Measurements from ENCODE around the gene DNAJC11. TPM values are rescaled to one million over a fixed set of nuclear protein-coding genes. Genes with fewer than 3 reads are reported as not detected.
"Not testable (repeated sequence)": the region's sequence is repeated elsewhere in the genome, so short reads cannot be mapped to it uniquely, and the experiment has no call there.

DNAJC11 gene
- polyA plus RNA-seq, 1 of the 3 experiments (the other 2 are of a cell fraction), result 38.2 TPM

GRCh38 chr1:6637770-6638169, 63.8 kb downstream of the DNAJC11 start:
- Histone ChIP-seq H3K9me3 (no peaks in the 10 kb centered on the region), H3K4me1 (ENCODE audit: control insufficient read depth in 1 of 2, insufficient read depth in 2 of 2, low read depth in 1 of 2, low read length in 1 of 2) (no peaks in the 10 kb centered on the region), H3K9ac (no peak overlapping the region), H3K27me3 (ENCODE audit: insufficient read depth) (no peaks in the 10 kb centered on the region), H3K27ac (ENCODE audit: low read depth in 2 of 2, low read length in 1 of 2) (no peak overlapping the region), H3K4me3 (ENCODE audit: low read depth in 2 of 2, low read length in 1 of 2) (no peak overlapping the region), H3K36me3 (replicated peaks in 1 of 2; ENCODE audit: control insufficient read depth in 1 of 2, insufficient read depth in 2 of 2, low read length in 1 of 2) (peaks cover 6 to 70% of the 10 kb centered on the region in 2 experiments), H4K20me1 (ENCODE audit: insufficient read depth) (no peaks in the 10 kb centered on the region), H3F3A (replicated peaks; ENCODE audit: insufficient read depth) (peaks cover 5% of the 10 kb centered on the region), H2AFZ (ENCODE audit: low read depth) (no peak overlapping the region), H3K79me2 (ENCODE audit: insufficient read depth) (no peaks in the 10 kb centered on the region), H3K4me2 (no peak overlapping the region), H3K9me2 (no peaks in the 10 kb centered on the region)
- CTCF ChIA-PET, result interaction anchor here (1.1 to 1.6 kb wide), 4 partner anchors 8 to 792 kb away, joined by 3 to 12 read pairs (median 4); no protein-coding TSS in a partner anchor
- no peak for DNase-seq
- POLR2A ChIA-PET, result interaction anchor here (0.6 kb wide), 1 partner anchor 10 kb away, joined by 3 read pairs; no protein-coding TSS in a partner anchor
- no peak for TF ChIP-seq TEAD4 (IDR thresholded peaks at IDR 0.05; ENCODE audit: borderline replicate concordance, insufficient read depth)
- TF ChIP-seq RXRA (IDR thresholded peaks at IDR 0.05; ENCODE audit: borderline replicate concordance, low read depth), result no peak
- WGBS (ENCODE audit: low lambda C conversion rate), result 94% methylated on average over 9 of the region's 9 CpGs

GRCh38 chr1:6636778-6637177, 64.8 kb downstream of the DNAJC11 start:
- H3K4me2 ChIP-seq; H3K4me3 ChIP-seq (ENCODE audit: low read depth in 2 of 2, low read length in 1 of 2); H3F3A ChIP-seq (replicated peaks; ENCODE audit: insufficient read depth); POLR2A ChIA-PET; H3K27ac ChIP-seq (ENCODE audit: low read depth in 2 of 2, low read length in 1 of 2); H3K9ac ChIP-seq; H3K27me3 ChIP-seq (ENCODE audit: insufficient read depth); H3K4me1 ChIP-seq (ENCODE audit: control insufficient read depth in 1 of 2, insufficient read depth in 2 of 2, low read depth in 1 of 2, low read length in 1 of 2); H3K9me2 ChIP-seq; H2AFZ ChIP-seq (ENCODE audit: low read depth); H4K20me1 ChIP-seq (ENCODE audit: insufficient read depth); DNase-seq; H3K9me3 ChIP-seq; H3K79me2 ChIP-seq (ENCODE audit: insufficient read depth): not testable (repeated sequence)
- peaks cover 6 to 72% of the 10 kb centered on the region in 2 experiments for H3K36me3 ChIP-seq (replicated peaks in 1 of 2; ENCODE audit: control insufficient read depth in 1 of 2, insufficient read depth in 2 of 2, low read length in 1 of 2)
- CTCF ChIA-PET, result interaction anchor here (1.0 to 1.6 kb wide), 3 partner anchors 9 to 13 kb away, joined by 3 to 12 read pairs (median 4); no protein-coding TSS in a partner anchor
- 100% methylated on average over 6 of the region's 6 CpGs for WGBS (ENCODE audit: low lambda C conversion rate)

- H3K4me1 ChIP-seq (ENCODE audit: control insufficient read depth in 1 of 2, insufficient read depth in 2 of 2, low read depth in 1 of 2, low read length in 1 of 2), result no peaks in the 10 kb centered on the region
- H3F3A ChIP-seq (replicated peaks; ENCODE audit: insufficient read depth), result peaks cover 5% of the 10 kb centered on the region
- ChIA-PET CTCF (interaction anchor here (0.6 to 1.6 kb wide), 8 partner anchors 8 to 258 kb away, joined by 3 to 12 read pairs (median 3); no protein-coding TSS in a partner anchor), POLR2A (no interaction called here)
- H3K4me2 ChIP-seq, result no peak overlapping the region
- 74% methylated on average over 6 of the region's 16 CpGs for WGBS (ENCODE audit: low lambda C conversion rate)
- no peak overlapping the region for H2AFZ ChIP-seq (ENCODE audit: low read depth)
- no peaks in the 10 kb centered on the region for H4K20me1 ChIP-seq (ENCODE audit: insufficient read depth)
- no peaks in the 10 kb centered on the region for H3K27me3 ChIP-seq (ENCODE audit: insufficient read depth)
- no peak for DNase-seq
- H3K9me3 ChIP-seq, result no peaks in the 10 kb centered on the region
- no peak overlapping the region for H3K4me3 ChIP-seq (ENCODE audit: low read depth in 2 of 2, low read length in 1 of 2)
- no peak overlapping the region for H3K27ac ChIP-seq (ENCODE audit: low read depth in 2 of 2, low read length in 1 of 2)
- no peak overlapping the region for H3K9ac ChIP-seq
- peaks cover 6 to 70% of the 10 kb centered on the region in 2 experiments for H3K36me3 ChIP-seq (replicated peaks in 1 of 2; ENCODE audit: control insufficient read depth in 1 of 2, insufficient read depth in 2 of 2, low read length in 1 of 2)
- no peaks in the 10 kb centered on the region for H3K9me2 ChIP-seq
- no peaks in the 10 kb centered on the region for H3K79me2 ChIP-seq (ENCODE audit: insufficient read depth)
- no peak for TF ChIP-seq POLR2AphosphoS5 (IDR thresholded peaks at IDR 0.05; ENCODE audit: low read depth, low read length)
- TF ChIP-seq NRF1 (IDR thresholded peaks at IDR 0.05; ENCODE audit: low read depth, low read length), result no peak
- no peak for TF ChIP-seq TAF1 (IDR thresholded peaks at IDR 0.05; ENCODE audit: borderline replicate concordance, low read depth, low read length)
- no peak for TF ChIP-seq CHD2 (IDR thresholded peaks at IDR 0.05; ENCODE audit: low read length, partially characterized antibody)
- no peak for TF ChIP-seq USF2 (IDR thresholded peaks at IDR 0.05; ENCODE audit: borderline replicate concordance, low read depth, low read length)
- no peak for TF ChIP-seq YY1 (IDR thresholded peaks at IDR 0.05; ENCODE audit: low read depth)
- no peak for TF ChIP-seq GABPA (IDR thresholded peaks at IDR 0.05; ENCODE audit: low read depth)
- TF ChIP-seq REST (IDR thresholded peaks at IDR 0.05; ENCODE audit: low read depth, low read length), result no peak
- TF ChIP-seq JUND (IDR thresholded peaks at IDR 0.05), result no peak
- no peak for TF ChIP-seq PBX3 (IDR thresholded peaks at IDR 0.05)
- TF ChIP-seq MAX (IDR thresholded peaks at IDR 0.05; ENCODE audit: low read depth), result no peak
- no peak for TF ChIP-seq MEF2A (IDR thresholded peaks at IDR 0.05; ENCODE audit: borderline replicate concordance, low read depth)
- TF ChIP-seq FOXM1 (IDR thresholded peaks at IDR 0.05; ENCODE audit: low read depth), result no peak
- TF ChIP-seq TCF12 (IDR thresholded peaks at IDR 0.05), result no peak
These were observed 65.5 kb downstream of the DNAJC11 start for GRCh38 chr1:6635910-6636760.

All from SK-N-SH (cell line).